Tibial nerve (tissue), 4 donors: Measurements from ENCODE around the gene ASTN2. TPM values are rescaled to one million over a fixed set of nuclear protein-coding genes. Genes with fewer than 3 reads are reported as not detected.

Experiments used
- DNase-seq, 2 donors: peaks; one replicate each; pipeline ENCODE4 v3.0.0-alpha.2; 2019; ENCODE audit warnings: low spot score in 2 of 2
- H3K27ac ChIP-seq, 4 donors: fragments of 200-600 bp; sonication (generic) in 3 of 4; one replicate each; pipeline ENCODE4 v1.5.1; 2017 to 2019; ENCODE audit warnings: mild to moderate bottlenecking in 1 of 4
- H3K27me3 ChIP-seq, 2 donors: fragments of 200-600 bp; sonication (generic) in 1 of 2; one replicate each; pipeline versions ENCODE4 v1.5.1 to v1.6.0; 2017 to 2019
- H3K36me3 ChIP-seq, 3 donors: fragments of 200-600 bp; sonication (generic); one replicate each; pipeline ENCODE4 v1.5.1; 2018 to 2019
- H3K4me1 ChIP-seq, 4 donors: fragments of 200-600 bp; sonication (generic) in 3 of 4; one replicate each; pipeline ENCODE4 v1.5.1; 2017 to 2019
- H3K4me3 ChIP-seq, 4 donors: fragments of 200-600 bp; sonication (generic) in 3 of 4; one replicate each; pipeline ENCODE4 v1.5.1; 2017 to 2019; ENCODE audit warnings: mild to moderate bottlenecking in 1 of 4, moderate library complexity in 1 of 4
- H3K9me3 ChIP-seq, 4 donors: fragments of 200-600 bp; sonication (generic) in 3 of 4; one replicate each; pipeline ENCODE4 v1.5.1; 2017 to 2019
- EP300 ChIP-seq, 2 donors: sonication (generic); formaldehyde crosslinking; IDR thresholded peaks; one replicate each; pipeline ENCODE4 v1.6.1; 2017; ENCODE audit warnings: antibody characterized with exemption in 2 of 2, mild to moderate bottlenecking in 1 of 2
- POLR2A ChIP-seq, 2 donors: fragments of 450-650 bp; IDR thresholded peaks; one replicate each; pipeline ENCODE4 v1.6.1; 2017; ENCODE audit warnings: antibody characterized with exemption in 2 of 2, mild to moderate bottlenecking in 2 of 2, moderate library complexity in 2 of 2
- WGBS, 2 donors: methylation state at CpG; one replicate each; pipeline ENCODE4 v1.1.5; 2018; 5-methylcytosine and 5-hydroxymethylcytosine counted together
- total RNA-seq, 4 donors: library from RNA; depleted of rRNA; stranded (reverse); fragments of >200 nt; gene quantifications; one replicate each; pipeline ENCODE4 v1.1.0, GENCODE V29; 2016
- TF ChIP-seq, protein P1 (sequence below), 5 experiments: fragments of 200-600 bp in 3 of 5; fragments of 450-650 bp in 2 of 5; sonication (generic) in 3 of 5; IDR thresholded peaks; one replicate each; pipeline ENCODE4 v1.5.1; 2016 to 2019; ENCODE audit warnings: antibody characterized with exemption in 5 of 5, mild to moderate bottlenecking in 3 of 5, moderate library complexity in 2 of 5

ASTN2 gene
- total RNA-seq, 4 donors from 2014 or later, result 9.0 to 14.9 (median 12.3) TPM

DNA sequence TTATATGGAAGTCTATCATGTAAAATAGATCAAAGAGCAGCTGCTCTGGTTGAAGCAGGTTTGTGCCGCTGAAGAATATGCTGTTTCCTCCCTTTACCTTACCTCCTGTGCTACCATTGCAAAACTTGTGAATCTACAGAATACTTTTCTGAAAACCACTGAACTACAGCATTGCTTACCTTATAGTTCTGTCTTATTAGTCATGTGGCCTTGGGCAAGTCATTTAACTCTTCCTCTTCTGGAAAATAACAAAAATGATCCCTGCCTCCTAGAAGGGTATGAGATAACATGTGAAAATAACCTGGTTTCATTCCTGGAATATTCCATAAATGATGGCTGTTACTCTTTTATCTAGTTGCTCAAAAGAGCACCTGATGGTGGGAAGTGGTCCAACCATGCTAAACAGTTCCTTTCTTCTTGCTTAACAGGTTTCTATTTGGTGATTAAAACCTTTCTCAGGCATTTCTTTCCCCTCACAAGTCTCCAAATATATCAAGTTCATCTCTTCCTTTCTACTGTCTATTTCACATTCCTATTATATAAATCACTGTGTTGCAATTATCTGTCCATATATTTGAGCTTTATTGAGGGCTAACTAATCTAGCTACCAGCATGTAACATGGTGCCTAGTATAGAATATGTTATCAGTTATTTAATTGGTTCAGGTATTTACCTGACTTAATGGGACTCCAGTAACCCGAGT, 712.8 kb downstream of the ASTN2 start:
- Histone ChIP-seq H3K27me3 (no peaks in the 10 kb centered on the region), H3K4me1 (no peaks in the 10 kb centered on the region), H3K4me3 (no peak overlapping the region), H3K9me3 (peaks cover 0 to 4% (median 0%) of the 10 kb centered on the region in 4 donors), H3K27ac (no peak overlapping the region), H3K36me3 (peaks cover 0 to 46% (median 20%) of the 10 kb centered on the region in 3 donors)
- DNase-seq, result no peak
- WGBS, 2 donors, result 97 to 98% methylated on average over 2 of the region's 2 CpGs
- TF ChIP-seq, protein P1, sequence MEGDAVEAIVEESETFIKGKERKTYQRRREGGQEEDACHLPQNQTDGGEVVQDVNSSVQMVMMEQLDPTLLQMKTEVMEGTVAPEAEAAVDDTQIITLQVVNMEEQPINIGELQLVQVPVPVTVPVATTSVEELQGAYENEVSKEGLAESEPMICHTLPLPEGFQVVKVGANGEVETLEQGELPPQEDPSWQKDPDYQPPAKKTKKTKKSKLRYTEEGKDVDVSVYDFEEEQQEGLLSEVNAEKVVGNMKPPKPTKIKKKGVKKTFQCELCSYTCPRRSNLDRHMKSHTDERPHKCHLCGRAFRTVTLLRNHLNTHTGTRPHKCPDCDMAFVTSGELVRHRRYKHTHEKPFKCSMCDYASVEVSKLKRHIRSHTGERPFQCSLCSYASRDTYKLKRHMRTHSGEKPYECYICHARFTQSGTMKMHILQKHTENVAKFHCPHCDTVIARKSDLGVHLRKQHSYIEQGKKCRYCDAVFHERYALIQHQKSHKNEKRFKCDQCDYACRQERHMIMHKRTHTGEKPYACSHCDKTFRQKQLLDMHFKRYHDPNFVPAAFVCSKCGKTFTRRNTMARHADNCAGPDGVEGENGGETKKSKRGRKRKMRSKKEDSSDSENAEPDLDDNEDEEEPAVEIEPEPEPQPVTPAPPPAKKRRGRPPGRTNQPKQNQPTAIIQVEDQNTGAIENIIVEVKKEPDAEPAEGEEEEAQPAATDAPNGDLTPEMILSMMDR (IDR thresholded peaks at IDR 0.05), result no peak
- TF ChIP-seq POLR2A (IDR thresholded peaks at IDR 0.05) (no peak), EP300 (IDR thresholded peaks at IDR 0.05) (no peak)

DNA sequence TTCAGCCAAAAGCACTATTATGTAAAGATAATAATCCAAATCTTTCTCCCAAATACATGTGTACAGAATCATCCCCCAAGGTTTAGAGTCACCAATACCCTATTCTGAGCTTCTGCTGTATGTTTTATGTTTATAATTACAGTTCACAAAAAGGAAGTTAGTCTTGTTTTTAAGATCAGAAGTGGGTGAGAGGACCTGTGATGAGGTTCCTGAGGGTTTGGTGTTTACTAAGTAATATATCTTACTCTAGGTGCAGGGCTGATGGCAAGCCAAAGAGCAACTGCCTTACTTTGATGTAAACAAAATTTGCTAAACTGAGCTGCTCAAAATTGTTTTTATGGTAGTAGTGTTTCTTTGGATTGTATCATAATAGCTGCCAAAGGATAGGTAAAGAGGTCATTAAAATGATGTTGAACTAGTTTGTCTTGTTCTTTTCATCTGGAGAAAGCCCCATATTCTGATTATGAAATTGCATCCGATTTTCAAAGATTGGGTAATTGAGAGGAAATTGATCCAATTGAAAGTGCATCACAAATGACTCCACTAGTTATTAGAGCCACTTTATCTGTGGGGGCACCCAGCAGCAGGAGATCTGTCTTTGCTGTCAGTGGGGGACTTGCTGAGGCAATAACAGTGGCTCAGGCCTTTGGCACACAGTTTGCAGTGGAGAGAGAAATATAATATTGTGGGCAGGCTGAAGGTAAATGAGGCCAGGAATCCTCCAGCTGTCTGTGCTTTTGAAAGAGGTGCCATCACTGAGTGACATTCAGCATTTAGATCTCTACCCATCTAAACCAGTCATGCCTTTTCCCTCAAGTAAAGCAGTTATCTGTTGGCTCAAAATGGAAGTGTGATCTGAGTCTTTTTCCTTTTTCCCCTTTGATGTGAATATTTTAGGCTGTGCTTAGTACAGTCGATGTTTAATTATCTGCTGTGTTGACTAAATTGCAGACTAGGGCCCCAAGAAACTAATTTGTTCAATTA, 713.7 kb downstream of the ASTN2 start:
- 90 to 91% methylated on average over 2 of the region's 2 CpGs for WGBS, 2 donors
- Histone ChIP-seq H3K27ac (no peak overlapping the region), H3K4me1 (no peaks in the 10 kb centered on the region), H3K36me3 (peaks cover 0 to 46% (median 20%) of the 10 kb centered on the region in 3 donors), H3K4me3 (no peak overlapping the region), H3K27me3 (no peaks in the 10 kb centered on the region), H3K9me3 (peaks cover 0 to 4% (median 0%) of the 10 kb centered on the region in 4 donors)
- TF ChIP-seq, protein P1 (IDR thresholded peaks at IDR 0.05), result no peak
- TF ChIP-seq POLR2A (IDR thresholded peaks at IDR 0.05) (no peak), EP300 (IDR thresholded peaks at IDR 0.05) (no peak)
- DNase-seq, result no peak

DNA sequence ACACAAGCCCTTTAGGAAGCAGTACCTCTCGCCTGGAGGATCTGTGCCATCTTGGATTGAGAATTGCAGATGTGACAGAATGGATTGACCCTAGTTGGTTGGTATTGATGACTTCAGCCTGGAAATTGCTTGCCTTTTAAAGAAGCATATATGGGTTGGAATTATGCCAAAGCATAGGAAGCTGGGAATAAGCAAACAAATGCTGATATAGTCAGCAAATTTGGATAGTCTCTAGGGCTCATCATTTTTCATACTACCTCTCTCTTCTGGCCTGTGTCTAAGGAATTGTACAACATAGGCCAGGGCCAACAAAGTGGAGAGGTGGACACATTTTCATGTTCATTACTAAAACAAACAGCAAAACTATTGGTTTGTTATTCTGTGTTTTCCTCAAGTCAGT, 714.6 kb downstream of the ASTN2 start:
- TF ChIP-seq EP300 (IDR thresholded peaks at IDR 0.05) (no peak), POLR2A (IDR thresholded peaks at IDR 0.05) (no peak)
- TF ChIP-seq, protein P1 (IDR thresholded peaks at IDR 0.05), result no peak
- WGBS, 2 donors, result 100% methylated on average over 1 of the region's 1 CpG
- no peak for DNase-seq
- H3K27ac ChIP-seq, result no peak overlapping the region
- H3K4me1 ChIP-seq, result no peaks in the 10 kb centered on the region
- H3K36me3 ChIP-seq, result peaks cover 0 to 50% (median 20%) of the 10 kb centered on the region in 3 donors
- no peak overlapping the region for H3K4me3 ChIP-seq
- no peaks in the 10 kb centered on the region for H3K27me3 ChIP-seq
- peaks cover 0 to 4% (median 0%) of the 10 kb centered on the region in 4 donors for H3K9me3 ChIP-seq

DNA sequence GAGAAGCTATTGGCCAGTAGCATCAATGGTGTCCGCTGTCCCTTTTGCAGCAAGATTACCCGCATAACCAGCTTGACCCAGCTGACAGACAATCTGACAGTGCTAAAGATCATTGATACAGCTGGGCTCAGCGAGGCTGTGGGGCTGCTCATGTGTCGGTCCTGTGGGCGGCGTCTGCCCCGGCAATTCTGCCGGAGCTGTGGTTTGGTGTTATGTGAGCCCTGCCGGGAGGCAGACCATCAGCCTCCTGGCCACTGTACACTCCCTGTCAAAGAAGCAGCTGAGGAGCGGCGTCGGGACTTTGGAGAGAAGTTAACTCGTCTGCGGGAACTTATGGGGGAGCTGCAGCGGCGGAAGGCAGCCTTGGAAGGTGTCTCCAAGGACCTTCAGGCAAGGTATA, 717.0 kb downstream of the ASTN2 start:
- Histone ChIP-seq H3K27ac (no peak overlapping the region), H3K9me3 (peaks cover 0 to 4% (median 0%) of the 10 kb centered on the region in 4 donors), H3K36me3 (peaks cover 0 to 65% (median 20%) of the 10 kb centered on the region in 3 donors), H3K4me1 (peaks cover 0 to 8% (median 0%) of the 10 kb centered on the region in 4 donors), H3K27me3 (no peaks in the 10 kb centered on the region), H3K4me3 (no peak overlapping the region)
- WGBS, 2 donors, result 88 to 94% methylated on average over 14 to 16 of the region's 16 CpGs
- TF ChIP-seq POLR2A (IDR thresholded peaks at IDR 0.05), result no peak
- TF ChIP-seq, protein P1 (IDR thresholded peaks at IDR 0.05), result no peak
- no peak for TF ChIP-seq EP300 (IDR thresholded peaks at IDR 0.05)
- no peak for DNase-seq
